A204.1 (cell line): ENCODE measurements around the gene SPPL3.

Experiments
- FAIRE-seq: peaks from 2 replicates; lab custom pipeline; 2012; peaks lifted over from hg19 to GRCh38; lab: Jason Lieb, UNC

The SPPL3 gene

GRCh38 chr12:120720987-120721801, 183.0 kb downstream of the SPPL3 start:
- FAIRE-seq = no peak

- no peak for FAIRE-seq
Observed at GRCh38 chr12:120720234-120720986, 183.7 kb downstream of the SPPL3 start.

GRCh38 chr12:120719496-120720233, 184.5 kb downstream of the SPPL3 start:
- FAIRE-seq = no peak

GRCh38 chr12:120719072-120719471, 185.1 kb downstream of the SPPL3 start:
- FAIRE-seq = no peak

- FAIRE-seq = no peak
Observed at GRCh38 chr12:120718055-120718454, 186.1 kb downstream of the SPPL3 start.

GRCh38 chr12:120713861-120714482, 190.2 kb downstream of the SPPL3 start:
- peak; percentile 83 for FAIRE-seq

GRCh38 chr12:120712610-120713009, 191.5 kb downstream of the SPPL3 start:
- no peak for FAIRE-seq
